Measurements from ENCODE around the gene SNRNP27.

The SNRNP27 gene

GRCh38 chr2:69916106-69916505, 22.4 kb downstream of the SNRNP27 start:
- DNase-seq (ENCODE audit: low read depth in 2 of 2) = no peak

GRCh38 chr2:69917852-69918251, 24.1 kb downstream of the SNRNP27 start:
- no peak for DNase-seq (ENCODE audit: low read depth in 2 of 2)

- no peak for DNase-seq (ENCODE audit: low read depth in 2 of 2)
Observed at GRCh38 chr2:69918401-69918800, 24.6 kb downstream of the SNRNP27 start.

GRCh38 chr2:69923116-69923515, 29.4 kb downstream of the SNRNP27 start:
- DNase-seq (ENCODE audit: low read depth in 2 of 2) = no peak

GRCh38 chr2:69926849-69927515, 33.2 kb downstream of the SNRNP27 start:
- no peak for DNase-seq (ENCODE audit: low read depth in 2 of 2)

GRCh38 chr2:69931832-69932595, 38.3 kb downstream of the SNRNP27 start:
- no peak for DNase-seq (ENCODE audit: low read depth in 2 of 2)

GRCh38 chr2:69932596-69932922, 38.8 kb downstream of the SNRNP27 start:
- DNase-seq (ENCODE audit: low read depth in 2 of 2) = no peak

GRCh38 chr2:69933254-69933828, 39.6 kb downstream of the SNRNP27 start:
- no peak for DNase-seq (ENCODE audit: low read depth in 2 of 2)

- no peak for DNase-seq (ENCODE audit: low read depth in 2 of 2)
Observed at GRCh38 chr2:69933839-69934613, 40.3 kb downstream of the SNRNP27 start.

- DNase-seq (ENCODE audit: low read depth in 2 of 2) = no peak
Observed at GRCh38 chr2:69934614-69934908, 40.8 kb downstream of the SNRNP27 start.

- no peak for DNase-seq (ENCODE audit: low read depth in 2 of 2)
Observed at GRCh38 chr2:69935011-69935410, 41.3 kb downstream of the SNRNP27 start.

- DNase-seq (ENCODE audit: low read depth in 2 of 2) = no peak
Observed at GRCh38 chr2:69936906-69937305, 43.1 kb downstream of the SNRNP27 start.

GRCh38 chr2:69937968-69938367, 44.2 kb downstream of the SNRNP27 start:
- no peak for DNase-seq (ENCODE audit: low read depth in 2 of 2)

GRCh38 chr2:69939722-69940121, 46.0 kb downstream of the SNRNP27 start:
- DNase-seq (ENCODE audit: low read depth in 2 of 2) = no peak

- DNase-seq (ENCODE audit: low read depth in 2 of 2) = no peak
Observed at GRCh38 chr2:69940691-69941090, 46.9 kb downstream of the SNRNP27 start.

- no peak for DNase-seq (ENCODE audit: low read depth in 2 of 2)
Observed at GRCh38 chr2:69943000-69943842, 49.5 kb downstream of the SNRNP27 start.

- DNase-seq (ENCODE audit: low read depth in 2 of 2) = no peak
Observed at GRCh38 chr2:69943843-69944525, 50.2 kb downstream of the SNRNP27 start.

GRCh38 chr2:69944756-69945155, 51.0 kb downstream of the SNRNP27 start:
- DNase-seq (ENCODE audit: low read depth in 2 of 2) = no peak

- no peak for DNase-seq (ENCODE audit: low read depth in 2 of 2)
Observed at GRCh38 chr2:69945441-69945840, 51.7 kb downstream of the SNRNP27 start.

GRCh38 chr2:69945941-69946340, 52.2 kb downstream of the SNRNP27 start:
- no peak for DNase-seq (ENCODE audit: low read depth in 2 of 2)
